DOHH2 (cell line): Measurements from ENCODE around the gene ITPR1.

Experiments
- EZH2phosphoT487 ChIP-seq: fragments of 200-600 bp; sonication (generic); IDR thresholded peaks from 2 replicates; pipeline ENCODE4 v1.6.1; 2017; ENCODE audit warnings: borderline replicate concordance, mild to moderate bottlenecking, antibody characterized with exemption, low read length, moderate library complexity, mixed read lengths
- TF ChIP-seq, protein P1 (sequence below): fragments of 200-600 bp; sonication (generic); IDR thresholded peaks from one replicate; pipeline ENCODE4 v1.5.1; 2014; ENCODE audit warnings: antibody characterized with exemption, mild to moderate bottlenecking, low read depth, low read length; ENCODE audit not compliant: poor library complexity, severe bottlenecking

DNA sequence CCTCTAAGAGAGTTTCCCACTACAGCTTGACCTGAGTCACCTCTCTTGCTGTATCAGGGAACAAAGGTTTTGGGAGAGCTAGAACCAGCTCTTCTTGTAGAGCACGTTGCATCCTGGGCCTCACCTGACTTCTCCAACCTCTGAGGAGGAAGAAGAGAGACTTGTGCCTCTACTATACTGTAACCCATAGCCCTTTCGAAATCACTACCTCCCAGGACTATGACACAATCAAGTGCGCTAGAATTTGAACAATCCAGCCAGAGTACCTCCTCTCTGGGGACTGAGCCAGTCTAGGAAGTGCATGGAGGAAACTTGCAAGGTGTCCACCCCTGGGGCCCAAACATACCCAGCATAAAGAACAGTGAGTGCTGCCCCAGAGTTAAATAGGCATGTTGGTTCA, 293.3 kb downstream of the ITPR1 start:
- TF ChIP-seq, protein P1, sequence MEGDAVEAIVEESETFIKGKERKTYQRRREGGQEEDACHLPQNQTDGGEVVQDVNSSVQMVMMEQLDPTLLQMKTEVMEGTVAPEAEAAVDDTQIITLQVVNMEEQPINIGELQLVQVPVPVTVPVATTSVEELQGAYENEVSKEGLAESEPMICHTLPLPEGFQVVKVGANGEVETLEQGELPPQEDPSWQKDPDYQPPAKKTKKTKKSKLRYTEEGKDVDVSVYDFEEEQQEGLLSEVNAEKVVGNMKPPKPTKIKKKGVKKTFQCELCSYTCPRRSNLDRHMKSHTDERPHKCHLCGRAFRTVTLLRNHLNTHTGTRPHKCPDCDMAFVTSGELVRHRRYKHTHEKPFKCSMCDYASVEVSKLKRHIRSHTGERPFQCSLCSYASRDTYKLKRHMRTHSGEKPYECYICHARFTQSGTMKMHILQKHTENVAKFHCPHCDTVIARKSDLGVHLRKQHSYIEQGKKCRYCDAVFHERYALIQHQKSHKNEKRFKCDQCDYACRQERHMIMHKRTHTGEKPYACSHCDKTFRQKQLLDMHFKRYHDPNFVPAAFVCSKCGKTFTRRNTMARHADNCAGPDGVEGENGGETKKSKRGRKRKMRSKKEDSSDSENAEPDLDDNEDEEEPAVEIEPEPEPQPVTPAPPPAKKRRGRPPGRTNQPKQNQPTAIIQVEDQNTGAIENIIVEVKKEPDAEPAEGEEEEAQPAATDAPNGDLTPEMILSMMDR = no peak
- TF ChIP-seq EZH2phosphoT487 = no peak
